Femur (tissue), 1 donor: ENCODE data around the gene LTBP1.

Source experiments
- DNase-seq: peaks from one replicate; pipeline ENCODE4 v3.0.0-alpha.2; 2017

LTBP1 gene

DNA sequence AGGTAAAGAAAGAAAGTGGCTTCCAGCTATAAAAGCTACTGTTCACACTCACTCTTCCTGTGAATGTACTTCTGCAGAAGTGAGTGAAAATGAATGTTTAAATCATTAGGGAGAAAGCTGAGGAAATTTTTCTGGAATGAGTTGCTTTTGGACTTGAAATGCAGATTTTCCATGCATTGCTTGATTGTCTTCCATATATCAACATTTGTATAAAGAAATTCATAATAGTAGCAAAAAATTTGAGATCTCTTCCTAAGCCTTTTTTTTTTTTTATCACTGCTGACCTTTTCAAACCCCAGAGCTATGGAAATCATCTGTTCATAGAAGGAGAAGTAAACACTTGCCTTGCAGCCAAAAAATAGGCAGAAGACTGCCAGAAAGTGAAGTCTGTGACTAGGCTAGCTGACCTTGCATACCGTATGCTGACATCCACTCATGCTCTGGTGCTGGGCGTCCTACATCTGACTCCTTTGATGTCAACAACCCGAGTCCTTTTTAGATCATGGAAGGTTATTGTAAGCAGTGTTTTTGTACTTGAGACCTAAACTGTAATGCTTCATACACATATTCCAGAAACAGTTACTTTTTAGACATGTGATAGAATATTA, 375.2 kb downstream of the LTBP1 start:
- peak; percentile 48 for DNase-seq

DNA sequence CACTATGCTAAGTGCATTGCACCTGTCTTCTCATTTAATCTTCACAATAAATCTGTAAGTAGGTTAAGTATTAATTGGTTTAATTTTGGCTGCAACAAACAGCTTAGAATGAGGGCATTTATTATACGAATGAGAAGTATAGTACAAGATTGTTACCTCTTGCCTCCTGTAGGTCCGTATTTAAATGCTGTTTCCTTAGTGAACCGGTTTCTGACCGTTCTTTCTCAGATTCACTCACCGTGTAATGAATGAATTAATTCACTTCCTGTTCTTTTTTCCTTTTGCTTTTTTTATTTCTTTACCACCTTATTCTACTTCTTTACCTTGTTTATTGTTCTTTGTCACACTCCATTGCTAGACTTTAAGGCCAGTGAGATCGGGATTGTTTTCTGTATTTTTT, 375.9 kb downstream of the LTBP1 start:
- no peak for DNase-seq

DNA sequence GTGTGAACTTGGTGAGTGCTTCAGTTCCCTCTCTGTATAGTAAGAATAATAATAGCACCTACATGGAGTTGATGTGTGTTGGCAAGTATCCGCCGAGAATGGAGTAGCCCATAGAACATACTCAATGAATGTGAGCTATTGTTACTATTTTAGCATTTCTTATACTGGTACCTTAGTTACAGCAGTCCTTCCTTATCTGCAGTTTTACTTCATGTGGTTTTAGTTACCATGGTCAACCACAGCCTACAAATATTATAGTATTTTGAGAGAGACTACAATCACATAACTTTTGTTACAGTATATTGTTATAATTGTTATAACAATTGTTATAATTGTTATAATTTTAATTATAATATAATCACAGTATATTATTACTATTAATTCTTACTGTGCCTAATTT, 377.2 kb downstream of the LTBP1 start:
- DNase-seq: no peak

DNA sequence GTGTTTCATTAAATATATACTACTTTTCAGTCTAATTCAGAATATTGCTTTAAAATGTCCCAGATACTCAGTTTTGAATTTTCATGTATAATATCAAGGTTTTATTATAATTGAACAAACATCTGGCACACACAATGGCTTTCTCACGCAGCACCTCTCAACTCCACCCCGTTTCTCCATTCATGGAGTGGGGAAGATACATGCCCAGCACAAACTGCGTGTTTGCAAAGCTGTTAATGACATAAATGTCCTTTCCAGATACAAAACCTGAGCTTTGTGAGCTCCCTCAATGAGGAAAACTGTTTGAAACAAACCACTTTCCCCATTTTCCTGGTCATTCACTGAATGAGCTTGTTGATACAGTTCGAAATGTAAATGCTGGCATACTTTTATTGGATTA, 379.3 kb downstream of the LTBP1 start:
- DNase-seq: no peak

DNA sequence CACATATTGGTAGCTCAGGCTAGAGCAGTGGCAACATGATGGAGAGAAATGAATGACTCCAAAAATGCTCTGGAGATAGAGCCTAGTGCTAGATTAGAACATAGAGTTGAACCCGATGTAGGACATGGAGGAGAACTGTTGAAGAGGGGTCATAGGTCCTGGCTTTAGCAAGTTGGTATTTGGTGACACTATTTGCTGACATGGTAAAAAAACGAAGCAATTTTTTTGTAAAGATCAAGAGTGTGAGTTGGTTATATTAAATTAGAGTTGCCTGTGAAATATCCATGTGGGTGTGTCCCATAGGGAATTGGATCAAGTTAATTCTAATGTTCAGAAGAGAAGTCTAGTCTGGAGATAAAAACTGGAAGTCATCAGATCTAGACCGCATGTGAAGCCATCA, 386.7 kb downstream of the LTBP1 start:
- no peak for DNase-seq

DNA sequence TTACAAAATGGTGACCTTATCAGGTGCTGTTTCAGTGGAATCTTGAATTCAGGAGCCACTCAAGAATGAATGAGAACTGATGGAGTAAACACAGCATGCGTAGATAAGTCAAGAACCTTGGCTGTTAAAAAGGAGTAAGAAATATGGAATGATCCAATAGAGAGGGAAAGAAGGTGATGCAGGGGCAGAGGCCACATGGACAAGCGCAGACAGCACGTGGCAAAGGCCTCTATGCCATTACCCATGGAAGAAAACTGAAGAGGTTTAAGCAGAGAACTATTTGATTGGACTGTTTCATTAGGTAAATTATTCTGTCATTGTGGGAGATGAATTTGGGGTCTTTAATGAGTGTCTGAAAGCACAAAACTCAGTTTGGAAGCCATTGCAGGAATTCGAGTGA, 387.3 kb downstream of the LTBP1 start:
- DNase-seq: no peak

DNA sequence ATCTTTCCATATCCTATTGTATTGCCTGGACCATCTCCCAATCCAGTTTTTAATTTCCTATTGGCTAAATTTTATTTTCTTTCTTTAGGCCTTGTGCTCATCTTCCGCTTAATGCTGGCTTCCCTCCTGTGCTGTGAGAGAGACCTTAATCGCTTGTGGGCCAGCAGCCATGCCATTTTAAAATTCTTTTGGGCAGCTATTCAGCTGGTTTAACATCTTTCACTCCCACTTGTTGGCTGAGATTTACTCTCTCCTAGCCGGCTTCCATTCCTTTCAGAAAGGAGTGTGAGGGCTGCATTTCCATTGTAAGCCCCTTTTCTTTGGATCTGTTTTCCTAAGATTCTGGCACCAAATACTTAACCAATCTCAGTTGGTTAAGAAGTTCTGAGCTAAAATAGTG, 388.8 kb downstream of the LTBP1 start:
- no peak for DNase-seq

DNA sequence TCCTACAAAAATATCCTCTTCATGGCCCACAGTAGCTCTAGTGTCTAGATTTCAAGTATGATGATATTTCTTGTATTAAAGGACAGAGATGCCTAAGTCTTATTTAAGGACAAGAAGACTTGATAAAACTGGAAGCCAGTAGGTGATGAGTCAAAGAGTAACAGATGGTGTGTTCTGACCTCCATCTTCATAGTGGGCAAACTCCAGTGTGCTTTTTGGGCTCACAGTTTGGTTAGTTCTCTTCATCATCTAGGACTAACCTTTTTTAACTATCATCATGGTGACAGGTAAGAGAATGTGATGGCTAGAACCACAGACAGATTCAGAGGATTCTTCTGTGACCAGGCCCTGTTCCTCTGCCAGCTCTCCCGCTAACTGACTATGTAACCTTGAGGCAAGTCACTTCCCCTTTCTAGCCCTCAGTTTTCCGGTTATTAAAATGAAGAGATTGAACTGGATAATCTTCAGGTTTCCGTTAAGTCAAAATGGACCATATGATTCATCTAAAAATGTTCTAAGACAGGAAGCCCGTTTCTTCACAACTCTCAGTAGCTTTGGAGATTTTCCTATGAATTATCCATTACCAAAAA, 389.4 kb downstream of the LTBP1 start:
- no peak for DNase-seq

DNA sequence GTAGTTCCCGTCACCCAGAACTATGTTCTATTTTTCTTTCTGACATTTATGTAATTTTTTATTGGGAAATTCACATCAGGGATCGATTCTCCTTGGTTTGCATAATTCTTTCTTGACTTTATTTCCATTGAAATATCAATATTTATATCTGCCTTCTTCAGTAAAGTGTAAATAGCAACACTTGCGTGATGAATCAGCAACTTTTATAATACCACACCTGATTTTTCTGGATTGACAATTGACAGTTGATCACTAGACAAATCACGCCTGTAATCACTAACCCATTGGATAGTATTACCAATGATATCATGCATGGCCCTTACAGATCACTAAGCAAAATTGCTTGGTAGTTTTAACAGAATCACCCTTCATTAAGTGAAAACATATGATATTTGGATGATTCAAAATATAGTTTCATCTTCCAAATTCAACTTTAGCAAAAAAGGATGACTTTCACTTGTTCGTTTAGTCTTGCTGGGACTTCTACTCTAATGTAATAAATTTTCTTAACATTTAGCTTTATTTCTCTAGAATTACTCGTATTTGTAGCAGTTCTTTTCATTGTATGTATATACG, 390.7 kb downstream of the LTBP1 start:
- no peak for DNase-seq

DNA sequence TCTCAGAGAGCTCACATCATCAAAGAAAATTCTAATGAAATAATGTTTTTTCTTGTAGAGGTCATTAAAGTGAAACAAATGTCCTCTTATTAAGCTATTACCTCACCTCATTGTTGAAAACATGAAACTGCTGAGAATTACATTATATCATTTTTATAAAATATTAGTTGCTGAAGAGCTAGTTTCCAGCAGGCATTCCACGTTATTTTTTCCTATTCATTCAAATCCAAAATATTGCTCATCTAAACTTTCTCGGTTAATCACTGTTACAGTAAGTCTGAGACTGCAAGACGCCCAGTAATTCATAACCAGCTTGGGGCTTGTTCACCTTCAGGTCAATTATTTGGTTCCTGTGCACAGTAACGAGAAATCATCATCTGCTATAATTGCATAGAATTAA, 391.2 kb downstream of the LTBP1 start:
- no peak for DNase-seq

DNA sequence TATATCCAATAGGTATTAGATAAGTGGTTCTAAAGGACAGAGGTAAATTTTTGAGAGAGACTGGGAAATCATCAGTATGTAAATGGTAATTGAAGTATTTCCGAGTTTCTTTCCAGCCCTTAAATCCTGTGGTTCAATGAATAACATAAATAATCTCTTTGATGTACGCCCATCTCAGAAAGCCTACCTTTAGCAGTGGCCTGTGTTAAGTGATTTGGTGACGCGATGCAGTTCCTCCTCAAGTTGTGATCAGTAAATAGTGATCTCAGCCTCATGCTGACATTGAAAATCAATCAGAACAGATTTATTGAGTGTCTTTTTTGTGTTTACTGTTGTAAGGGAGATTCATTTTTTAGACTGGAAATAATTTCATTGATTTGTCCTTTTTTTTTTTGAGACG, 392.5 kb downstream of the LTBP1 start:
- no peak for DNase-seq

DNA sequence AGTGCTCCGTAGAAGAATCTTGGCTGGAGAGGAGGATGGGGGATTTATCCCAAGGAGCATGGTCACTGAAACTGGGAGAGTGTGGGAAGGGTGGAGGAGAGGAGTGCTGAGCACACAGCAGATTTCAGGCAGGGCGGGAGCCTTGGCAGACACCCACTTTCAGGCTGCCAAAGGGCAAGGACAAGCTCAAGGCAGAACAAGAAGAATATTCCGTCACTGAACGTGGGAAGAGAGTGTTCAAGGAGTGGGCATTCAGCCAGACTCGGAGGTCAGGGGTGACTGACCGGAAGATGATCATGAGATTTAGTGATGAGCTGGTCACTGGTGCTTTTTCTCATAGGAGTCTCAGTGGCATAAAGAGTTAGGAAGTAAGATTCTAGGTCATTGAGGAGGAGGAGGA, 393.5 kb downstream of the LTBP1 start:
- peak; percentile 57 for DNase-seq

DNA sequence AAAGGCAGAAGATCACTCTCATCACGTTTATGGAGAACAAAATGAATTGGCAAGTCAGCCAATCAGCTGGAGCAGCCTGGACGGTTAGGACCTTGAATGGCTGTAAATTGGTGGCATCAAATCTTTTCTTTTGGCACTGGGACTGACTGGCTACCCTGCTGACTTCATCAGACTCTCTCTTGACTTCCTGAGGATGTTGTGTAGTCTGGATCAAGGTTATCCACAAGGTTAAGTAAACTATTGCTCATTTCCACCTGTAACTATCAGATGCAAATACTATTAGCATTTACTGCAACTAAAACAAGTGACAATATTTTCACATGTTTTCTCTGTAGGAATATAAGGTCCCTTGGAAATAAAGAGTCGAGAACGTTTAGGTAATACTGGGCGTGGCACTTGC, 395.4 kb downstream of the LTBP1 start:
- DNase-seq: no peak

DNA sequence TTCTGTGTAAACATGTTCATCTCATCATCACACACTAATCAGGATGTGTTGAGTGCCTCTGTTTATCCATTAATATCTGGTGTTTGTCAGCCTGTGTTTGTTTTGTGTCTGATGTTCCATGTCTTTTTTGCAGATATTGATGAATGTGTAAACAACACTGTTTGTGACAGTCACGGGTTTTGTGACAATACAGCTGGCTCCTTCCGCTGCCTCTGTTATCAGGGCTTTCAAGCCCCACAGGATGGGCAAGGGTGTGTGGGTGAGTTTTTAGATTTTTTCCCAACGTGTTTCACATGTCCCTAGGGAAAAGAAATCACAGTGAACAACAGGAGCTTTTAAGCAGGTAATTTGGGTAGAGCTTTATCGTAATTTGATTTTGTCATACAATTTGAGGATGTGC, 396.0 kb downstream of the LTBP1 start:
- no peak for DNase-seq

DNA sequence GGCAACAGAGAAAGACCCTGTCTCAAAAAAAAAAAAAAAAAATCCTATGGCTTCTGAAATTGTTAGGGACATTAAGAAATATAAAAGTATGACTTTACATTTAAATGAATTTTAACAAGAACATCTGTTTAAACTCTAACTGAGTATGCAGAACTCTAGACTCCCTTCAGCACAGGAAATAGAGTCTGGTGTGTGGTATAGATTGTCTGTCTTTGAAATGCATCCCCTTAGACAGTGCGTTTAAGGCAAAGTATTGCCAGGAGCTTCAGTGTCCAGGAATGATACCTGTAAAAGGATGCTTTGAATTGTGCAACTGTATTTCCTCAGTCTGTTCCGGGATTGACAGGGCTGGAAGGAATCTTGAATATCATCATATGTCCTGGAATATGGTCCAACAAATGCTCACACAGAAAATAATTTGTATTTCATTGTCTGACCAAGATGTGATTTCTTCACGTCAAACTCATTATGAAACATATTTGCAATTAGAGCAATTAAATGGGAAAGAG, 396.7 kb downstream of the LTBP1 start:
- no peak for DNase-seq

DNA sequence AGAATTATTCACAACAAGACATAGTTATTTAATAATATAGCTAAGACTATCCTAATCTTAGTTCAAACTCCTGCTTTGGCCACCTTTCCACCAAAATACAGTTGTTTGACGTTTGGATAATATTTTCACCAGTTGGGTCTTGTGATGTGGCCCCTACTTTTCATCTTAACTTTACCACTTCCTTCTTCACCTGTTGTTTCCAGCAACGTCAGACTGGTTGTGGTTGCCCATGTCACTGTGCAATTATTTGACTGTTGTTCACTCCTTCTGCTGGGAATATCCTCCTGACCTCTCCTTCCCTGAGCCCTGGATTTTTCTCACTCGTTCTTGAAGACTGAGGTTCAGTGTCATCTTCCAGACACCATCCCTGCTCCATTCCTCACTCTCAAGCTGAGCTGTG, 397.5 kb downstream of the LTBP1 start:
- no peak for DNase-seq

DNA sequence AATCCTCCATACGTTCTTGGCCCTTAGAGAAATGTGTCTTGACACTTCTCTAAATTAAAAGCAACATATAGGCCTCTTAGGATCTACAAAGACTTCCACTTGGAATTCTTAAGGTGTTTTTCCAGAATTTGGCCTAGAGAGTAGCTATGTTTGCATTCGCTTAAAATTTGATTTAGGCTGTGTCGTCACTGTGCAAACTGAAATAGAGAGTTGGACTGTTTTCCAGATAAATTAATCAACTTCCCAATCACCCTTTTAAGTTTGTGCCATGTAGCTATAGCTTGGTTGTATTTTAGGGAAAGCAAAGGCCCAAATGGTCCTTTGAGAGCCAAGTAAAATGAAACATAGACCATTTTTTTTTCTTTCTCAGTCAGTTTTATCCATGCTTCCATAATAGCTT, 401.1 kb downstream of the LTBP1 start:
- DNase-seq: no peak

DNA sequence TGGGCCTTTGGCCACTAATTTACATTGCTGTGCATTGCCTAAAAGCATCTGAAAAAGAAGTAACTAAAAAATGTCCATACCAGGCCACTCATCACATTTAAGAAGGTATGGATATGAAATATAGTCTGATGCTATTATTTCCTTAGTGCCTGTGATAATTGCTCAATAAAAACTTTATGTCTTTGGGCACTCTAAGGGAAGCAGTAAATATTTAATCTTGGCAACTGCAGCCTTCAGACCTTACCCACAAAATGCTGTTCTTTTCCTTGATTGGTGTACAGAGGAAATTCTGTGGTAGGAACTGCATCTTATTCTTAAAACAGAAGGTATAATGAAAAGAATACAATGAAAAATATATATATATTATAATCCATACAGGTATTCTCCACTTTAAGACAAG, 403.9 kb downstream of the LTBP1 start:
- DNase-seq: no peak

DNA sequence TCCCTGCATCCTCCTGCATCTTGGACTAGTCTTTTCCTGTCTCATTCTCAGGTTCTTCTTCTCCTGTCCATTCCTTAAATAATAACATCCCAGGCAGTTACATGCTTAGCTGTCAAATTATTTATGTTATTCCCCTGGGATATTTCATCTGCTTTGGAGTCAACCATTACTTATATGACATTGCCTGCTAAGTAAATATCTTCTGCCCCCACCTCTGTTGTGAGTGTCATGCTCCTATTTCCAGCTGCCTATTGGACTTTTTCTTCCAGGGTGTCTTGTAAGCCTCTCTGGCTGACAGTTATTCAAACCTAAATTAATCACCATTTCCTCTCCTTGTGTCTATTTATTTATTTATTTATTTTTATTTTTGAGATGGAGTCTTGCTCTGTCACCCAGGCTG, 405.0 kb downstream of the LTBP1 start:
- DNase-seq: no peak

DNA sequence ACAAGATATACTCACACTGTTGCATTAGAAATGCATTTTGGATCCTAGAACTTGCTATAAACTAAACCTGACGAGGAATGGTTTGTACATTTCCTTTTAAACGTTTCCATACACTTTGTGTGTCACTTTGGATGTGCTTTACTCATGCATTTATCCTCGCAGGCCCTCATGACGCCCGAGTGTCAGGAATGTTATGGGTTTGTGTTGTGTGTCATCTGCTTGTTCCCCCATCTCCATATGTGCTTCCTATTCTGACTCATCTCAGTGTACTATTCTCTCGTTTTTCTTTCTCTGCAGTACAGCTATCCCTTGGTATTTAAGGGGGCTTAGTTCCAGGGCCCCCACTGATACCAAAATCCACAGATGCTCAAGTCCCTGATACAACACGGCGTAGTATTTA, 408.2 kb downstream of the LTBP1 start:
- DNase-seq: no peak

DNA sequence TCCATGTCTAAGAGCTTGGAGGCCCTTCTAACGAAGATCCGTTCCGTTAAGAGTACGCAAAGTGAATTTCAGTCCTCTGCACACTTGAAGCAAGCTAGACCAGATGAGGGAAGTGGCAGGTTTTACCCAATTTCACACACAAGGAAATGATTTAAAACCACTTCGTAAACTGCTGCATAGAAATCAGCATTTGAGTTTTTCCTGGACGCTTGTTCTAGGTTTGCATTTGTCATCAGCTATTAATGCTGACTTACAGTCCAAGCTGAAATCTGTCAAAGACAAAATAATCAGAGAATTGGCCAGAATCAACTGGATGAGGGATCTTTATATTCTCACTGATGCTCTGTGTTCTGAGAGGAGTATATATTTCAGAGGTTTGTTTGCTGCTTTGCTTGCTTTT, 412.1 kb downstream of the LTBP1 start:
- no peak for DNase-seq

DNA sequence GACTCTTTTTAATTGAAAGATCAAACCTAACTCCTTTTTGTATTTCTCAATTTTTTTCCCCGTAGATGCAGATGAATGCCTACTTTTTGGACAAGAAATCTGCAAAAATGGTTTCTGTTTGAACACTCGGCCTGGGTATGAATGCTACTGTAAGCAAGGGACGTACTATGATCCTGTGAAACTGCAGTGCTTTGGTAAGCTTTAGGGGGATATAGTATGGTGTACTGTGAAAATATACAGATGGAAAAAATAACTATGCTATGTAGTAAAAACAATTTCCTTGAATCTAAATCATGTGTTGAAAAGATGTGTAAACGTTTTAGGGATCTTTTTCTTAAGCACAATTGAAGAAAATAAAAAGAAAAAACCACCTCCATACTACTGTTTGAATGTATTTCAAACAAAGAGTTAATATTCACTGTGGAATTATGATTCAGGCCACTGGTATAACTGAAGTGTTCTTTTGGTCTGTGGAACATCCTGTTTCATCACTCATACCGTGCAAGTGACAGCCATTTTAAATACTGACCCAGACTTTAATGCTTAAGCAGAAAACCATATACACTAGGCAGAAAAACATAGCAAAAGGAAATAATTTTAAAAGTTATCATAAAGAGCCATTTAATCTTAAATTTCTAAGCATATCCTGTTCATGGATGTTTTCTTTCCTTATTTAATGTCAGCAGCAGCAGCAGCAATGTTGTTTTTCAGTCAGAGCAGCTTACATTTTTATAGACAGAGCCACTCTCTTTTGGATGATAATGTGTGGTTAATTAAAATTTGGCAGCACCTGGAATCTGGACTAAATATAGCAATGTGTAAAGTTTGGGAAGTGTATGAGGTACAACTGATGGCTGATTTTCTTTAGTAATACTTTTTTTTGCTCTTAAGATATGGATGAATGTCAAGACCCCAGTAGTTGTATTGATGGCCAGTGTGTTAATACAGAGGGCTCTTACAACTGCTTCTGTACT, 416.9 kb downstream of the LTBP1 start:
- DNase-seq: no peak

DNA sequence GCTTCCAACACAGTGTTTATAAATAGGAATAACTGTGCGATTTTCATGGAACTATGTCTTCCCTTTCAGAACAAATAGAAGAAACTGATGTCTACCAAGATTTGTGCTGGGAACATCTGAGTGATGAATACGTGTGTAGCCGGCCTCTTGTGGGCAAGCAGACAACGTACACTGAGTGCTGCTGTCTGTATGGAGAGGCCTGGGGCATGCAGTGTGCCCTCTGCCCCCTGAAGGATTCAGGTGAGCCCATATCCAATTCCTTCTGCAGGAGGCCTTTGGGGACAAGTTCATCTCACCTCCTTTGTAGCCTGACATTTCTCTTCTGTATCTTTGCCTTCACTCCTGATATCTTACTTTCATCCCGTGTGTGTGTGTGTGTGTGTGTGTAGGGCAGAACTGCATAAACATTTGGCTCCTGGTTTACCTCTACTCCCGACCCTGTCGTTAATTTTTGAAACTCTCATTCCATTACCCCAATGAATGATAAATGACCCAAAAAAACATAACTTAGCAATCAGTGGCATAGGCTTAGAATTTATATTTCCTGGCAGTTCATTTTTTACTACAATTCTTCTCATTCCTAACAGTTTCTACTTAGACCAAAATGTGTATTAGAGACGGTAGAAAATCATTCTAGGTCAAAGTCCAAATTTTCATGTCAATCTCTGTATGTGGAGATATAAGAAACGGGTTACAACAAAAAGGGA, 418.7 kb downstream of the LTBP1 start:
- no peak for DNase-seq
